COLO668 (cell line): Measurements from ENCODE around the gene C2CD4B.

Source experiments
- DNase-seq: peaks from one replicate; lab custom pipeline; 2025; ENCODE audit not compliant: unreplicated experiment; lab: John Stamatoyannopoulos, UW

Gene C2CD4B

DNA sequence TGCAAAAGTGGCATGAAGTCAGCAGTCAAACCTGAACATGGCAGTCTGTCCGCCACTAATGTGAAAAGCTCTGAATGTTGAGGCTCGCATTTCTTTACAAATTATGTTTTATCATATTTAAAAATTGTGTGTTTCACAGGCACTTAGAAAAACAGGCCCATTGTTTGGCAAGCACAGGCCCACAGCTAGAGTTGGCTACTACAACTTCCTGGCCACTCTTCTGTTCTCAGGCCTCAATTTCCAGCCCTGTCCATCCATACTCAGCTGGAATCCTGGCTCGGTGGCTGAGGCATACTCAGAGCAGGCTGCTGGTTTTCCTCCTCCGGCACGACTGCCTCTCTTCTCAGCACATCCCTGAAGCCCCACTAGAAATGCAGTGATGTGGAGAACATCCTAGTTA is 44.3 kb downstream of the C2CD4B start:
- DNase-seq = no peak

DNA sequence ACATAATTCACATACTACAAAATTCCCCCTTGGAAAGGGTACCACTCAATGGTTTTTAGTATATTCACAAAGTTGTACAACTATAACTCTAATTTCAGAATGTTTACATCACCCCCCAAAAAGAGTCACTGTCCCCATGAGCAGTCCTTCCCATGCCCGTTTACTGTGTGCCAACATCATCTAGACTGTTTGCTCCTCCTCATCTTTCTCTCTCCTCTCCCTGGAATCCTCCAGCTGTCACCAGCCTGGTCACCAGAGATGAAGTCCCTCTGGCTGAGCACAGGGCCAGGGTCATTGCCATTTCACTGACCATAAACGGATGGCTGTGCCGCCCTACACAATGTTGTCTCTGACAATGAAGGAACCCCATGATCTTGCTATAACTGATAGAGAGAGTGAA is 45.2 kb downstream of the C2CD4B start:
- DNase-seq = no peak

DNA sequence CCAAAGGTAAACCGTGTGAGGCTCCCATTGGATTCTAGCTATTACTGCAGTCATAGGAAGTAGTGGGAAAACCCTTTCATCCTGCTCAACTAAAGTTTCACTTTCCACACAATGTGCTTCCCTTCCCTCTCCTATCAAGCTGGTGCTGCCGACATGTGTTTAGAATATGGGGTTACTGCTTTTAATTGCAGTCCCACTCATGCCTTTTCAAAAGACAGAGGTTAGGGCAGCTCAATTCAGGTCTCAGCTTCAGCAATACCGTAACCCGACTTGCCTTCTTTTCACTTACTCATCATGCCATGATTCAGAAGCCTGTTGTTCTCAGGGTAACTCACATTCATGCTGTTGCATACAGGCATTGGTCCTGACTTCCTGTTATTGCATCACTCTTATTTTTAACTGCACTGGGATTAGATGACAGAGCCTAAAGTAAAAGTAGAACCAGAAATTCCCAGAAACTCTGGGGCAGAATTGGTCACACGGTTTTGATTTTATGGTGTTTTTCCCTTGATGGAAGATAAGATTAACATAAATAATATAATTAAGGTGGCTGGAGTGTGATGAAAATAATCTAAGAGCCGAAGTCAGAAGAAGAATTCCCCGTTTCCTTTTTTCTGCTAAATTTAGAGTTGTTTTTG is 45.7 kb downstream of the C2CD4B start:
- peak; percentile 19 for DNase-seq

DNA sequence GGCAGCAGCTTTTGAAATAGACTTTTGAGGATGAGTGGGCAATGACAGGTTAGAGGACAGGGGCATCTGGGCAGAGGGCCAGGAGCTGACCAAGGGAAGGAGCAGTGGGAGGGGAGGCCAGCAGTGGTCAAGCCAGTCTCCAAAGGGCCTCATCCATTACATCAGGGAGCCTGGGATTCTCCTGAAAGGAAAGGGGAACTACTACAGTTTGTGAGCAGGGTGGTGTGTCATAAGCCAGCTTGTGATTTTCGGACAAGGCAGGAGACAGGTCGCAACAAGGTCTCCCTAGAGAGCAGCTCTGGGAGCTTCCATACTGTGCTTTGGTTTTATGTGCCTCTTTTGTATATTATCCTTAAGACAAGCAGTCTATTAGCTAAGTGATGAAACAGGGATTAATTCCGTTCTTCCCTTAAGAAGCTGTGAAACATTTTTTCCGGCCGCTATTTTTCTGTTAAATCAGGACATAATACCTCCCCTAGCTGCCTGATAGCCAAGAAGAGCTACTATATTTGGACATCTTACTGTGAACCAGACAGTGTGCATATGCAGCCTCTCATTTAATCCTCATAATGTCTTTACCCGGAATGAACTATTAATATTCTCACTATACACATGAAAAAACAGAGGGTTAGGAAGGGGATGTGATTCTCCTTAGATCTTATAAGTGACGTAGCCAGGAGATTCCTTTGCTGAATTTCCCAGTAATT is 46.4 kb downstream of the C2CD4B start:
- no peak for DNase-seq

DNA sequence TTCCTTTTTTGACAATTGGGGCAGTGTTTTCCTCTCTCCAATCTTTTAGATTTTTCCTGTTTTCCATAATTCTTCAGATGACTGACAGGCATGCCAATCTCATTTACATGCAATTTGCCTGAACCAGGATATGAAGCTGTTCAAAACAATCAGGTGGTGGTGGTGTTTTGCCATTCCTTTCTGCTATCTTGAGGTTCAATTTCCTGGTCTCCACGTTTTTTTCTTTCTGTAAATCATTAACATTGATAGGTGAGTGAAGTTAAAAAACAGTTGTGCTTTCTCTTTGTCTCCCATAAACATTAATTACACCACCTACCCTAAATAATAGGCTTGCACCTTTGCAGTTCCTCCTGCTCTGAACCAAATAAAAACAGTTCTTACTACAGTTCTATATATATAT is 49.2 kb downstream of the C2CD4B start:
- DNase-seq = no peak
